PFSK-1 (cell line): ENCODE measurements around the gene MYLIP.

ENCODE experiments used
- POLR2AphosphoS5 ChIP-seq: IDR thresholded peaks from 2 replicates; pipeline ENCODE4 v1.6.1; 2012; ENCODE audit warnings: low read depth, mild to moderate bottlenecking, control low read depth, low read length, moderate library complexity
- REST ChIP-seq, 2 experiments: IDR thresholded peaks; 2 replicates each; pipeline versions ENCODE4 v1.6.1 to v1.8.0; 2011 to 2012; ENCODE audit warnings: low read depth in 2 of 2, low read length in 2 of 2, control low read depth in 1 of 2, inconsistent platforms in 1 of 2, mild to moderate bottlenecking in 1 of 2, moderate library complexity in 1 of 2; ENCODE audit not compliant: insufficient read depth in 1 of 2

DNA sequence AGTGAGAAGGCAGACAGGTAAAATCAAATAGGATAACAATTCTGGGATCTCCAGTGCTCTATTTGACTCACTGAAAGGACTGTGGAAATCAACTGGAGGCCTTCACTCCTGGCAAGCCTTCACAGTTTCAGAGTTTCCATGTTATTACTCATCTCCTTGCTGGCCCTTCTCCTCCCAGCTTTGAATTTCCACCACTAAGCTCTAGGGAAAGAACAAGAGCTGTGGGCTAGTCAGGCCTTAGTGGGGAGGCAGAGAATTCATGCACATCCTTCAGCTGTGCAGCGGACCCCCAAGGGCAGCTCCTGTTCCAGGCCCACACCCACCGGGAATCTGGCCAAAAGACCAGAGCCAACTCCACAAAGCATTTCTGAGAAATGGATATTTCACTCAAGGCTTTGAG, 26.0 kb downstream of the MYLIP start:
- TF ChIP-seq POLR2AphosphoS5, result no peak
- TF ChIP-seq REST (IDR thresholded peaks at IDR 0.05; ENCODE audit: insufficient read depth in 1 of 2, low read depth in 2 of 2, low read length in 2 of 2), result no peak
